K562 (cell line): ENCODE measurements around the gene GALP.

ENCODE experiments used
- HDAC6 ChIP-seq: IDR thresholded peaks from 2 replicates; pipeline ENCODE4 v1.6.1; 2012; ENCODE audit warnings: low read depth, mild to moderate bottlenecking, control low read depth, inconsistent platforms, low read length, moderate library complexity
- RAD21 ChIP-seq, 2 experiments: fragments of 250-450 bp in 1 of 2; fragments of 450-650 bp in 1 of 2; sonication (Bioruptor Pico) in 1 of 2; formaldehyde crosslinking in 1 of 2; IDR thresholded peaks in 1 of 2; conservative IDR thresholded peaks in 1 of 2; 2 replicates each; pipeline versions ENCODE4 v1.4.0 to v1.8.0; 2020 to 2022; ENCODE audit warnings: mild to moderate bottlenecking in 2 of 2, moderate library complexity in 1 of 2
- ZNF146 ChIP-seq: IDR thresholded peaks from one replicate; pipeline ENCODE4 v1.6.1; 2018; ENCODE audit warnings: missing compliant biosample characterization; ENCODE audit not compliant: unreplicated experiment
- TF ChIP-seq, protein P1 (sequence below), 3 experiments: IDR thresholded peaks in 2 of 3; conservative IDR thresholded peaks in 1 of 3; 2 replicates each; pipeline ENCODE4 v1.5.1; 2011 to 2012; ENCODE audit warnings: low read length in 3 of 3, mild to moderate bottlenecking in 3 of 3, control low read depth in 2 of 3, improper control_type of control experiment in 1 of 3, inconsistent platforms in 1 of 3, low read depth in 1 of 3, mixed read lengths in 1 of 3, moderate library complexity in 1 of 3; ENCODE audit not compliant: insufficient read depth in 2 of 3
- TF ChIP-seq, protein P2 (sequence below): fragments of 250-450 bp; sonication (Bioruptor Pico); IDR thresholded peaks from 2 replicates; pipeline ENCODE4 v1.4.0; 2020; ENCODE audit warnings: mild to moderate bottlenecking, moderate library complexity, borderline replicate concordance
- TF ChIP-seq, protein P3 (sequence below): sonication (generic); formaldehyde crosslinking; IDR thresholded peaks from 2 replicates; pipeline ENCODE4 v1.4.0; 2020; ENCODE audit warnings: mild to moderate bottlenecking, missing genetic modification reagents

DNA sequence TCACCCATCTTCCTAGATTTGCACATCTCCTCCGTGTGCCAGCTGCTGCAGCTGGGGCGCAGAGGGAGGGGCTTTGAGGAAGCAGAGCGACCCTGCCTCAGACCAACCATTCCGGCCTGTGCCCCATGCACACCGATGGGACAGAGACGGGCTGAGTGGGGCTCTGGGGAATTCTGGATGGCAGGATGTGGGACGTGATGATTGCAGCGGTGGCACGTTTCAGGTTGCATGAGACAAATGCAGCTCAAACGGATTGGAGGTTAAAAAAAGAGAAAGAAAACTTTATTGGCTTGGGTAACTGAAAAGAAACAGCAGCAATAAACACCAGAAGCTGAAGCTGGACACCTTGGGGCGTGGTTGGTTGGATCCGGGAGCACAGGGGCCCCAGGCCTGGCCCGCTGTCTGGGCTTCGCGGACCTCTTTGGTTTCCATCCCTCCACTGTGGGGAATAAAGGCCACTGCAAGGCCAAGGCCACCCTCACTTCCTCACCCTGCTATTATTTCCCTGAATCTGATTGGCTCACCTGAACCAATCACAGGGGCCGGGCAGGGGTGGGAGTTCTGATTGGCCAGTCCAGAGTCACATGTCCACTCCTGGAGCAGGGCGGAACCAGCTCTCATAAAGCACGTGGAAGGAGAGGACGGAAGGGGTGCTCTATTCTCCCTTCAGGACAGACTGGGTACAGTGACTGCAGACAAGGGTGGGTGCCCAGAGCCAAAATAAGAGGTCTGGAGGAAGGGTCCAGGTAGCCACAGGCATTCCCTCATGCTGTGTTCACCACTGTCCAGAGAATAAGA lies 48.6 kb upstream of the GALP start:
- TF ChIP-seq, protein P1, sequence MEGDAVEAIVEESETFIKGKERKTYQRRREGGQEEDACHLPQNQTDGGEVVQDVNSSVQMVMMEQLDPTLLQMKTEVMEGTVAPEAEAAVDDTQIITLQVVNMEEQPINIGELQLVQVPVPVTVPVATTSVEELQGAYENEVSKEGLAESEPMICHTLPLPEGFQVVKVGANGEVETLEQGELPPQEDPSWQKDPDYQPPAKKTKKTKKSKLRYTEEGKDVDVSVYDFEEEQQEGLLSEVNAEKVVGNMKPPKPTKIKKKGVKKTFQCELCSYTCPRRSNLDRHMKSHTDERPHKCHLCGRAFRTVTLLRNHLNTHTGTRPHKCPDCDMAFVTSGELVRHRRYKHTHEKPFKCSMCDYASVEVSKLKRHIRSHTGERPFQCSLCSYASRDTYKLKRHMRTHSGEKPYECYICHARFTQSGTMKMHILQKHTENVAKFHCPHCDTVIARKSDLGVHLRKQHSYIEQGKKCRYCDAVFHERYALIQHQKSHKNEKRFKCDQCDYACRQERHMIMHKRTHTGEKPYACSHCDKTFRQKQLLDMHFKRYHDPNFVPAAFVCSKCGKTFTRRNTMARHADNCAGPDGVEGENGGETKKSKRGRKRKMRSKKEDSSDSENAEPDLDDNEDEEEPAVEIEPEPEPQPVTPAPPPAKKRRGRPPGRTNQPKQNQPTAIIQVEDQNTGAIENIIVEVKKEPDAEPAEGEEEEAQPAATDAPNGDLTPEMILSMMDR (IDR thresholded peaks at IDR 0.05 in 2 of 3, conservative IDR thresholded peaks at IDR 0.05 in 1 of 3; ENCODE audit: insufficient read depth in 2 of 3, low read depth in 1 of 3, low read length in 3 of 3): no peak
- TF ChIP-seq, protein P2, sequence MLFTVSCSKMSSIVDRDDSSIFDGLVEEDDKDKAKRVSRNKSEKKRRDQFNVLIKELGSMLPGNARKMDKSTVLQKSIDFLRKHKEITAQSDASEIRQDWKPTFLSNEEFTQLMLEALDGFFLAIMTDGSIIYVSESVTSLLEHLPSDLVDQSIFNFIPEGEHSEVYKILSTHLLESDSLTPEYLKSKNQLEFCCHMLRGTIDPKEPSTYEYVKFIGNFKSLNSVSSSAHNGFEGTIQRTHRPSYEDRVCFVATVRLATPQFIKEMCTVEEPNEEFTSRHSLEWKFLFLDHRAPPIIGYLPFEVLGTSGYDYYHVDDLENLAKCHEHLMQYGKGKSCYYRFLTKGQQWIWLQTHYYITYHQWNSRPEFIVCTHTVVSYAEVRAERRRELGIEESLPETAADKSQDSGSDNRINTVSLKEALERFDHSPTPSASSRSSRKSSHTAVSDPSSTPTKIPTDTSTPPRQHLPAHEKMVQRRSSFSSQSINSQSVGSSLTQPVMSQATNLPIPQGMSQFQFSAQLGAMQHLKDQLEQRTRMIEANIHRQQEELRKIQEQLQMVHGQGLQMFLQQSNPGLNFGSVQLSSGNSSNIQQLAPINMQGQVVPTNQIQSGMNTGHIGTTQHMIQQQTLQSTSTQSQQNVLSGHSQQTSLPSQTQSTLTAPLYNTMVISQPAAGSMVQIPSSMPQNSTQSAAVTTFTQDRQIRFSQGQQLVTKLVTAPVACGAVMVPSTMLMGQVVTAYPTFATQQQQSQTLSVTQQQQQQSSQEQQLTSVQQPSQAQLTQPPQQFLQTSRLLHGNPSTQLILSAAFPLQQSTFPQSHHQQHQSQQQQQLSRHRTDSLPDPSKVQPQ (CRISPR knock-in tag): no peak
- TF ChIP-seq, protein P3, sequence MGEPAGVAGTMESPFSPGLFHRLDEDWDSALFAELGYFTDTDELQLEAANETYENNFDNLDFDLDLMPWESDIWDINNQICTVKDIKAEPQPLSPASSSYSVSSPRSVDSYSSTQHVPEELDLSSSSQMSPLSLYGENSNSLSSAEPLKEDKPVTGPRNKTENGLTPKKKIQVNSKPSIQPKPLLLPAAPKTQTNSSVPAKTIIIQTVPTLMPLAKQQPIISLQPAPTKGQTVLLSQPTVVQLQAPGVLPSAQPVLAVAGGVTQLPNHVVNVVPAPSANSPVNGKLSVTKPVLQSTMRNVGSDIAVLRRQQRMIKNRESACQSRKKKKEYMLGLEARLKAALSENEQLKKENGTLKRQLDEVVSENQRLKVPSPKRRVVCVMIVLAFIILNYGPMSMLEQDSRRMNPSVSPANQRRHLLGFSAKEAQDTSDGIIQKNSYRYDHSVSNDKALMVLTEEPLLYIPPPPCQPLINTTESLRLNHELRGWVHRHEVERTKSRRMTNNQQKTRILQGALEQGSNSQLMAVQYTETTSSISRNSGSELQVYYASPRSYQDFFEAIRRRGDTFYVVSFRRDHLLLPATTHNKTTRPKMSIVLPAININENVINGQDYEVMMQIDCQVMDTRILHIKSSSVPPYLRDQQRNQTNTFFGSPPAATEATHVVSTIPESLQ: no peak
- TF ChIP-seq ZNF146 (CRISPR knock-in tag) (no peak), RAD21 (CRISPR knock-in tag; conservative IDR thresholded peaks at IDR 0.05 in 1 of 2, IDR thresholded peaks at IDR 0.05 in 1 of 2) (no peak), HDAC6 (no peak)
